ENCODE results near the gene CMSS1. TPM values are rescaled to one million over a fixed set of nuclear protein-coding genes. Genes with fewer than 3 reads are reported as not detected.

The CMSS1 gene
- total RNA-seq, 2 experiments from 2014 or later = 42.1 to 42.6 TPM

DNA sequence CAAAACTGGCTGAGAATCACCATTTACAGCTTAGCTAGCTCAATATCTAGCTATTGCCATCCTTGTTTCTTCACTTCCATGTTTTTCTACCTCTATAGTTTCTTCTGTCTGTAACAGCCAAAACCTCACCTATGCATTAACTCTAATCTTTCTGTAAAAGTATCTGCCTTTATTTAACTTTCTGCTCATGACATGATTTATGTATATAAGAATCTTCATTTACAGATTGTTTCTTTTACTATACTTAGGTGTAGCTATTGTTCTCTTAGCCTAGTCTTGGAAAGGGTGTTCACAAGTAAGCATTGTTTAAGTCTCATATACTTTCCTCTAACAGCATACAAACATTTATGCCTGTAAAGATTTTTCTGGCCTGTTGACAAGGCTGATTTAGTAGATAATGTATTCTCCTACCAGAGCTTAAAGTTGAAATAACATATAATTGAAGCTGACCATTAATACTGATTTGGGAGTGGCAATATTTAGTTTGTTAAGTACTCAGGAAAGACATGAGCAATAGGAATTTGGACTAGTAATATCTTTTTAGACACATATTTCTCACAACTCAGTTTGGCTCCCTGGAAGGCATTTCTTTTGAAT, 287.3 kb downstream of the CMSS1 start:
- H3K4me1 Mint-ChIP-seq (ENCODE audit: low read depth) = peaks cover 70% of the 10 kb centered on the region
- no peak overlapping the region for H3K4me3 Mint-ChIP-seq
- peak overlapping the region; percentile 85 for H3K27ac Mint-ChIP-seq
- CTCF ChIA-PET = interaction anchor here (0.9 to 4.0 kb wide), 13 partner anchors 8 to 273 kb away, joined by 3 to 16 read pairs (median 5); partner anchors contain the start of gene TBC1D23
- DNase-seq (no peak), ATAC-seq (no peak)
- H3K36me3 Mint-ChIP-seq (ENCODE audit: low read depth) = peaks cover 65% of the 10 kb centered on the region
- peaks cover 3% of the 10 kb centered on the region for H3K9me3 Mint-ChIP-seq (ENCODE audit: insufficient read depth)
- H3K27me3 Mint-ChIP-seq (ENCODE audit: low read depth) = no peaks in the 10 kb centered on the region
- POLR2A ChIA-PET = no interaction called here

- ChIA-PET CTCF (interaction anchor here (0.6 to 4.0 kb wide), 8 partner anchors 8 to 274 kb away, joined by 3 to 16 read pairs (median 6); no protein-coding TSS in a partner anchor), POLR2A (no interaction called here)
- Mint-ChIP-seq H3K27ac (peak overlapping the region; percentile 85), H3K36me3 (ENCODE audit: low read depth) (peaks cover 71% of the 10 kb centered on the region), H3K9me3 (ENCODE audit: insufficient read depth) (peaks cover 3% of the 10 kb centered on the region), H3K4me1 (ENCODE audit: low read depth) (peaks cover 74% of the 10 kb centered on the region), H3K27me3 (ENCODE audit: low read depth) (no peaks in the 10 kb centered on the region), H3K4me3 (peak overlapping the region; percentile 35)
- ATAC-seq = peak; percentile 42
- DNase-seq = no peak
These were observed 287.8 kb downstream of the CMSS1 start for GRCh38 chr3:100105501-100105900.

GRCh38 chr3:100106094-100106493, 288.4 kb downstream of the CMSS1 start:
- no peaks in the 10 kb centered on the region for H3K27me3 Mint-ChIP-seq (ENCODE audit: low read depth)
- H3K4me1 Mint-ChIP-seq (ENCODE audit: low read depth) = peaks cover 79% of the 10 kb centered on the region
- H3K36me3 Mint-ChIP-seq (ENCODE audit: low read depth) = peaks cover 74% of the 10 kb centered on the region
- H3K9me3 Mint-ChIP-seq (ENCODE audit: insufficient read depth) = peaks cover 3% of the 10 kb centered on the region
- ATAC-seq (no peak), DNase-seq (no peak)
- ChIA-PET POLR2A (no interaction called here), CTCF (interaction anchor here (0.6 to 4.0 kb wide), 8 partner anchors 8 to 274 kb away, joined by 3 to 16 read pairs (median 3); partner anchors contain the start of gene TBC1D23)
- peak overlapping the region; percentile 85 for H3K27ac Mint-ChIP-seq
- H3K4me3 Mint-ChIP-seq = no peak overlapping the region

DNA sequence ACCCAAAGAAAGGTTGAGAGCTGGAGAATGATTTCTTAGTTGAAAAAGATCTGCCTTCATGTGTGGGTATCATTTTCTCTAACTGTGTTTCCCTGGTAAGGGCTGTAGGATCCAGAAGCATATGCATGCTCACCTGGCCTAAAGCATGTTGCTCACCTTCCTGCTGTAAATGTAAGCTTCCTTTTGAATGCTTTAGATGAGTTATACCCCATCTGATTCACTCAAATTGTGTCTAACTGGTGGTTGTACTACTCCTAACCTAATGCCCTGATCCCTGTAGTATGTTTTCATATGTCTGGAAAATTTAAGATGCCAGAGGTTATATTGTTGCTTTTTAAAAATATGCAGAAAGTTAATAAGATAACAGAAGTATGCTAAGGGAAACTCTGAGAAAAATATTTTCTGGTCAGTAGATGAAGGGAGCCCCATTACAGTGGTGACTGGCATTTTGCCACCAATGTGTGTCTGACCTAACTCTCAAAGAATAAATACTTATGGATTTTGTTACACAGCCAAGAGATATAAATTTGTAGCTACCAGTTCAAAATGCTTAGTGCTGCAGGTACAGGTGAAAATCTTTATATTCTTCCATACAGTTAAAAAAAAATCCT, 289.0 kb downstream of the CMSS1 start:
- H3K27me3 Mint-ChIP-seq (ENCODE audit: low read depth) = no peaks in the 10 kb centered on the region
- ATAC-seq (no peak), DNase-seq (no peak)
- H3K4me1 Mint-ChIP-seq (ENCODE audit: low read depth) = peaks cover 80% of the 10 kb centered on the region
- peaks cover 72% of the 10 kb centered on the region for H3K36me3 Mint-ChIP-seq (ENCODE audit: low read depth)
- H3K27ac Mint-ChIP-seq = peak overlapping the region; percentile 85
- POLR2A ChIA-PET = interaction anchor here (0.9 kb wide), 1 partner anchor 11 kb away, joined by 3 read pairs; no protein-coding TSS in a partner anchor
- peaks cover 3% of the 10 kb centered on the region for H3K9me3 Mint-ChIP-seq (ENCODE audit: insufficient read depth)
- no peak overlapping the region for H3K4me3 Mint-ChIP-seq
- CTCF ChIA-PET = interaction anchor here (0.6 to 4.0 kb wide), 7 partner anchors 17 to 275 kb away, joined by 3 to 16 read pairs (median 3); partner anchors contain the start of gene TBC1D23

DNA sequence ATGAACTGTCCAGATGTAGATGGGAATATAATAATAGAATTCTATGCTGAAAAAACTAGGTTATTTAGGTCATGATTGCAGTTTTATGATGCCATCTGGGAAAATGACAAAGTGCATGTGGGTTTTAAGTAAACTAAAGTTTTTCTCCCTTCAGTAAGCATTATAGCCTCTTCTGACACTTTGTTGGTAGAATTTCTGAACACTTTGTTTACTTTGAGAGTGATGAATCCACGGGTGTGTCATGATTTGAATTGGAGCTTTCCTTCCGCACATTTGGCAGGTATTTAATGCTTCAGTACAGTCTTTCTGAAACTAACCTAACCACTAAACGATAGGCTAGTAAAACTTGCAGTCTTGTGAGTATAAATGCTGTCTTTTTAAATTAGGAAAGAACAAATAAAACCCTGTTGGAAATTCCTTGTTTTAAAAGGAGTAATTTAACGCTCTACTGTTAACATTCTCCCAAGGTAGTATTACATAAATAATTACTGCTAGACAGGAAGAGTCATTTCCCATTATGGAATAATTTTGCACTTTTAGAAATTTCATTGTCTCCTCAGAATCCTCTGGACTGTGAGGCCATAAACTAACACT, 289.7 kb downstream of the CMSS1 start:
- CTCF ChIA-PET = interaction anchor here (0.9 to 1.3 kb wide), 2 partner anchors 18 to 210 kb away, joined by 3 to 4 read pairs; no protein-coding TSS in a partner anchor
- no peak for DNase-seq
- peaks cover 70% of the 10 kb centered on the region for H3K36me3 Mint-ChIP-seq (ENCODE audit: low read depth)
- peaks cover 3% of the 10 kb centered on the region for H3K9me3 Mint-ChIP-seq (ENCODE audit: insufficient read depth)
- POLR2A ChIA-PET = interaction anchor here (0.9 kb wide), 1 partner anchor 11 kb away, joined by 3 read pairs; no protein-coding TSS in a partner anchor
- no peaks in the 10 kb centered on the region for H3K27me3 Mint-ChIP-seq (ENCODE audit: low read depth)
- H3K4me3 Mint-ChIP-seq = no peak overlapping the region
- ATAC-seq = no peak
- H3K27ac Mint-ChIP-seq = no peak overlapping the region
- H3K4me1 Mint-ChIP-seq (ENCODE audit: low read depth) = peaks cover 80% of the 10 kb centered on the region

DNA sequence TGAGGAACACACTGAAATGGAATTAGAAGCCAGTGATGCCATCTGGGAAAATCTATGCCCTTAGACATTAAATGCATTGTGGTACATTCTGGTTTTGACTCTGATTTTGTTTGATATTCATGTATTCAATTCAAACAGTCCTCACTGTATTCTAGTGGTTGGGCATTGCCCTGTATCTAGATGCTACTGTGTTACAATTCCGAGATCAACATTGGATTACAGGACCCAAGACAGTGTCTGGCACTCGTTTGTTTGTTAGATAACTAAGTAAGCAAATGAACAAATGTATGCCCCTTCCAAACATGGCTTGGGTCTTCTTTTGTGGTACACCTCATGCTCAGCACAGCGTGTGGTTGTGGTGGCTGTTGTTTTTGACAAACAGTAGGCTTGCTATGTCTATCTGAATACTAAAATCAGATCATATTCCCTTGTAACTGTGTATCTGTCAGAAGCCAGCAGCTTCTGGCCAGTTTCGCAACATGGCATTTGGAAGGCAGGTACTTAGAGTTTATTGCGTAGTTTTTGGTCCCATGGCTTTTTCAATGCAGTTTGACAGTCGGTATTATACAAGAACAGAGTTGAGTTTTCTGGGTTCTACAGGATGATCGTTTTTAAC, 290.9 kb downstream of the CMSS1 start:
- Mint-ChIP-seq H3K27ac (no peak overlapping the region), H3K36me3 (ENCODE audit: low read depth) (peaks cover 59% of the 10 kb centered on the region), H3K4me3 (no peak overlapping the region), H3K4me1 (ENCODE audit: low read depth) (peaks cover 69% of the 10 kb centered on the region), H3K27me3 (ENCODE audit: low read depth) (no peaks in the 10 kb centered on the region), H3K9me3 (ENCODE audit: insufficient read depth) (peaks cover 3% of the 10 kb centered on the region)
- ChIA-PET CTCF (interaction anchor here (1.0 to 2.4 kb wide), 2 partner anchors 17 to 18 kb away, joined by 3 to 6 read pairs; no protein-coding TSS in a partner anchor), POLR2A (no interaction called here)
- peak; percentile 41 for ATAC-seq
- no peak for DNase-seq

- no peak overlapping the region for H3K4me3 Mint-ChIP-seq
- peaks cover 46% of the 10 kb centered on the region for H3K36me3 Mint-ChIP-seq (ENCODE audit: low read depth)
- H3K27ac Mint-ChIP-seq = no peak overlapping the region
- ATAC-seq (no peak), DNase-seq (no peak)
- H3K9me3 Mint-ChIP-seq (ENCODE audit: insufficient read depth) = no peaks in the 10 kb centered on the region
- CTCF ChIA-PET = interaction anchor here (0.6 to 2.4 kb wide), 10 partner anchors 12 to 266 kb away, joined by 3 to 6 read pairs (median 4); no protein-coding TSS in a partner anchor
- no peaks in the 10 kb centered on the region for H3K27me3 Mint-ChIP-seq (ENCODE audit: low read depth)
- POLR2A ChIA-PET = no interaction called here
- H3K4me1 Mint-ChIP-seq (ENCODE audit: low read depth) = peaks cover 54% of the 10 kb centered on the region
These were observed 292.5 kb downstream of the CMSS1 start for GRCh38 chr3:100110162-100110561.

GRCh38 chr3:100111728-100112127, 294.1 kb downstream of the CMSS1 start:
- peaks cover 38% of the 10 kb centered on the region for H3K4me1 Mint-ChIP-seq (ENCODE audit: low read depth)
- CTCF ChIA-PET = interaction anchor here (0.6 to 1.8 kb wide), 6 partner anchors 8 to 142 kb away, joined by 3 to 5 read pairs (median 3); no protein-coding TSS in a partner anchor
- no peaks in the 10 kb centered on the region for H3K9me3 Mint-ChIP-seq (ENCODE audit: insufficient read depth)
- POLR2A ChIA-PET = no interaction called here
- DNase-seq (no peak), ATAC-seq (no peak)
- no peak overlapping the region for H3K27ac Mint-ChIP-seq
- no peaks in the 10 kb centered on the region for H3K27me3 Mint-ChIP-seq (ENCODE audit: low read depth)
- no peak overlapping the region for H3K4me3 Mint-ChIP-seq
- peaks cover 31% of the 10 kb centered on the region for H3K36me3 Mint-ChIP-seq (ENCODE audit: low read depth)

DNA sequence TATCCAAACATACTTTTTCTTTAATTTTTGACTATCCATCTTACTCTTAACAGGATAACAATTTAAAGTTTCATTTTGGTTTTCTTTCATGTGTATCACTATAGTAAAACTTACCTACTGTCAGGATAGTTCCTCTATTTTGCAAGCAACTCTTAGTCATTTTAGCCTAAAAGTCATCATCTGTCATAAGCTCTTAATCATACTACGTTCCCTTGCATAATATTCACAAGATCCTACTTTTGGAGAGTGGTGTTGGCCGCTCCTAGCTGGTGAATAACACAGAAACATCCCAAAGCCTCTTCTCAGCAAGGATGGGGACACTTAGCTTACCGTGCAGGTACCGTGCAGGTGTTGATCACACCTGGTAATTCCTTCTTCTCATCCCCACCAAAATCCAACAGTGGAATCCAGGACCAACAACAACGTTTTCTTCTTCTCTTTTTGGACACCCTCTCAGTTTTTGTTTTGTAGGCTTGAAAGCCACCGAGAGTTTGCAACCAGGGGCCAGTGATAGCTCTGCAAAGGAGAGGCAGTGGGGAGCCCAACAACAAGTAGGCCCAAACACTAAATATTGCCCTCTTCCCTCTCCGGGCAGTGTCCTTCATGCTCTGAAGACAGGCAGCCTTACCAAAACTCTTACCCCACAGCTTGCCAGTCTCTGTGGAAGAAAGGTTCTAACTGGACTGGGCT, 296.2 kb downstream of the CMSS1 start:
- no peak overlapping the region for H3K4me3 Mint-ChIP-seq
- no peak for DNase-seq
- H3K27ac Mint-ChIP-seq = no peak overlapping the region
- ChIA-PET POLR2A (no interaction called here), CTCF (interaction anchor here (0.8 kb wide), 2 partner anchors 9 to 23 kb away, joined by 3 to 4 read pairs; no protein-coding TSS in a partner anchor)
- no peak for ATAC-seq
- peaks cover 19% of the 10 kb centered on the region for H3K4me1 Mint-ChIP-seq (ENCODE audit: low read depth)
- H3K27me3 Mint-ChIP-seq (ENCODE audit: low read depth) = no peaks in the 10 kb centered on the region
- peaks cover 23% of the 10 kb centered on the region for H3K36me3 Mint-ChIP-seq (ENCODE audit: low read depth)
- H3K9me3 Mint-ChIP-seq (ENCODE audit: insufficient read depth) = no peaks in the 10 kb centered on the region

GRCh38 chr3:100114413-100115030, 296.9 kb downstream of the CMSS1 start, which contains the start of gene FILIP1L:
TSS of gene FILIP1L (minus strand) at chr3:100114501.
- no peak within 1 kb of the TSS for H3K4me3 Mint-ChIP-seq
- H3K4me1 Mint-ChIP-seq (ENCODE audit: low read depth) = peaks cover 14% of the 10 kb centered on the region
- ATAC-seq (no peak), DNase-seq (no peak)
- no peaks in the 10 kb centered on the region for H3K9me3 Mint-ChIP-seq (ENCODE audit: insufficient read depth)
- peaks cover 18% of the 10 kb centered on the region for H3K36me3 Mint-ChIP-seq (ENCODE audit: low read depth)
- ChIA-PET CTCF (no interaction called here), POLR2A (no interaction called here)
- H3K27me3 Mint-ChIP-seq (ENCODE audit: low read depth) = no peaks in the 10 kb centered on the region
- H3K27ac Mint-ChIP-seq = no peak within 1 kb of the TSS

- ChIA-PET POLR2A (no interaction called here), CTCF (no interaction called here)
- H3K9me3 Mint-ChIP-seq (ENCODE audit: insufficient read depth) = no peaks in the 10 kb centered on the region
- no peak overlapping the region for H3K27ac Mint-ChIP-seq
- no peaks in the 10 kb centered on the region for H3K27me3 Mint-ChIP-seq (ENCODE audit: low read depth)
- H3K36me3 Mint-ChIP-seq (ENCODE audit: low read depth) = peaks cover 6% of the 10 kb centered on the region
- no peaks in the 10 kb centered on the region for H3K4me1 Mint-ChIP-seq (ENCODE audit: low read depth)
- DNase-seq (no peak), ATAC-seq (no peak)
- H3K4me3 Mint-ChIP-seq = no peak overlapping the region
These were observed 299.4 kb downstream of the CMSS1 start for GRCh38 chr3:100117093-100117492.
